SK-N-SH (cell line): ENCODE results near the gene FOXO4. TPM values are rescaled to one million over a fixed set of nuclear protein-coding genes. Genes with fewer than 3 reads are reported as not detected.

ENCODE experiments used
- CTCF ChIA-PET: fragments of 300-600, 350-600 bp; formaldehyde crosslinking; extraction: SDS; loops from one replicate; lab custom pipeline; 2021; lab: Yijun Ruan, JAX
- POLR2A ChIA-PET: fragments of 350-600 bp; sonication (Branson Sonifier 250); formaldehyde crosslinking; extraction: SDS; loops from one replicate; lab custom pipeline; 2020; ENCODE audit warnings: antibody characterized with exemption, inconsistent platforms; lab: Yijun Ruan, JAX
- DNase-seq: peaks from one replicate; pipeline ENCODE4 v3.0.0; 2012
- H2AFZ ChIP-seq: fragments of 200-600 bp; sonication (generic); 2 replicates; pipeline ENCODE4 v1.8.1; 2016; ENCODE audit warnings: antibody characterized with exemption, mild to moderate bottlenecking, low read depth
- H3F3A ChIP-seq: fragments of 200-600 bp; sonication (generic); replicated peaks from 2 replicates; pipeline ENCODE3; 2016; ENCODE audit warnings: antibody characterized with exemption, mild to moderate bottlenecking; ENCODE audit not compliant: insufficient read depth
- H3K27ac ChIP-seq, 2 experiments: fragments of 200-500 bp in 1 of 2; fragments of 200-600 bp in 1 of 2; sonication (Bioruptor generic) in 1 of 2; sonication (generic), shearing (Covaris generic) in 1 of 2; 2 replicates each; pipeline versions ENCODE4 v1.5.1 to v1.6.1; 2014 to 2016; ENCODE audit warnings: low read depth in 2 of 2, inconsistent platforms in 1 of 2, low read length in 1 of 2, mild to moderate bottlenecking in 1 of 2, mixed read lengths in 1 of 2
- H3K27me3 ChIP-seq: fragments of 200-600 bp; sonication (generic), shearing (Covaris generic); 2 replicates; pipeline ENCODE4 v1.6.1; 2016; ENCODE audit warnings: mixed run types; ENCODE audit not compliant: insufficient read depth
- H3K36me3 ChIP-seq, 2 experiments: fragments of 200-500 bp in 1 of 2; fragments of 200-600 bp in 1 of 2; sonication (Bioruptor generic) in 1 of 2; sonication (generic) in 1 of 2; replicated peaks in 1 of 2; 2 replicates each; pipeline versions ENCODE3 to v1.5.1; 2014 to 2016; ENCODE audit warnings: low read length in 1 of 2, mild to moderate bottlenecking in 1 of 2; ENCODE audit not compliant: insufficient read depth in 2 of 2, control insufficient read depth in 1 of 2
- H3K4me1 ChIP-seq, 2 experiments: fragments of 200-500 bp in 1 of 2; fragments of 200-600 bp in 1 of 2; sonication (Bioruptor generic) in 1 of 2; sonication (generic), shearing (Covaris generic) in 1 of 2; 2 replicates each; pipeline versions ENCODE4 v1.5.1 to v1.6.1; 2014 to 2016; ENCODE audit warnings: low read depth in 1 of 2, low read length in 1 of 2, mixed run types in 1 of 2; ENCODE audit not compliant: insufficient read depth in 2 of 2, control insufficient read depth in 1 of 2
- H3K4me2 ChIP-seq: fragments of 200-600 bp; sonication (generic), shearing (Covaris generic); 2 replicates; pipeline ENCODE4 v1.6.1; 2017; ENCODE audit warnings: mixed run types
- H3K4me3 ChIP-seq, 2 experiments: fragments of 200-500 bp in 1 of 2; fragments of 200-600 bp in 1 of 2; sonication (Bioruptor generic) in 1 of 2; sonication (generic), shearing (Covaris generic) in 1 of 2; 2 replicates each; pipeline versions ENCODE4 v1.5.1 to v1.8.1; 2014 to 2016; ENCODE audit warnings: low read depth in 2 of 2, inconsistent platforms in 1 of 2, low read length in 1 of 2, mild to moderate bottlenecking in 1 of 2, mixed read lengths in 1 of 2, moderate library complexity in 1 of 2
- H3K79me2 ChIP-seq: fragments of 200-600 bp; sonication (generic); 2 replicates; pipeline ENCODE4 v1.8.1; 2017; ENCODE audit warnings: mild to moderate bottlenecking; ENCODE audit not compliant: insufficient read depth
- H3K9ac ChIP-seq: fragments of 200-600 bp; sonication (generic); 2 replicates; pipeline ENCODE4 v1.6.1; 2017; ENCODE audit warnings: mixed run types
- H3K9me2 ChIP-seq: fragments of 200-600 bp; sonication (generic); 2 replicates; pipeline ENCODE4 v1.6.1; 2017; ENCODE audit warnings: mixed run types
- H3K9me3 ChIP-seq: fragments of 200-600 bp; sonication (generic); 2 replicates; pipeline ENCODE4 v1.6.1; 2017; ENCODE audit warnings: mixed run types, mild to moderate bottlenecking, moderate library complexity
- H4K20me1 ChIP-seq: fragments of 200-600 bp; sonication (generic); 2 replicates; pipeline ENCODE4 v1.6.1; 2017; ENCODE audit warnings: mild to moderate bottlenecking, mixed run types; ENCODE audit not compliant: insufficient read depth
- CHD2 ChIP-seq: fragments of 150-350 bp; IDR thresholded peaks from 2 replicates; pipeline ENCODE4 v1.6.1; 2018; ENCODE audit warnings: low read length; ENCODE audit not compliant: partially characterized antibody
- ELF1 ChIP-seq: IDR thresholded peaks from 2 replicates; pipeline ENCODE4 v1.4.0; 2012
- FOXM1 ChIP-seq: IDR thresholded peaks from 2 replicates; pipeline ENCODE4 v1.4.0; 2012; ENCODE audit warnings: low read depth, mild to moderate bottlenecking
- GATA2 ChIP-seq: sonication (generic); formaldehyde crosslinking; IDR thresholded peaks from 2 replicates; pipeline ENCODE4 v1.5.0; 2020; ENCODE audit warnings: mild to moderate bottlenecking, missing genetic modification reagents
- JUND ChIP-seq: IDR thresholded peaks from 2 replicates; pipeline ENCODE4 v1.4.0; 2012
- MEF2A ChIP-seq: IDR thresholded peaks from 2 replicates; pipeline ENCODE4 v1.4.0; 2012; ENCODE audit warnings: low read depth, borderline replicate concordance
- MXI1 ChIP-seq: IDR thresholded peaks from 2 replicates; pipeline ENCODE4 v1.6.1; 2012; ENCODE audit warnings: mild to moderate bottlenecking, low read depth, low read length, improper control_type of control experiment
- NRF1 ChIP-seq: IDR thresholded peaks from 2 replicates; pipeline ENCODE4 v1.6.1; 2012; ENCODE audit warnings: low read depth, mild to moderate bottlenecking, low read length
- POLR2AphosphoS5 ChIP-seq: IDR thresholded peaks from 2 replicates; pipeline ENCODE4 v1.6.1; 2012; ENCODE audit warnings: low read depth, low read length
- RAD21 ChIP-seq: IDR thresholded peaks from 2 replicates; pipeline ENCODE4 v1.6.1; 2012; ENCODE audit warnings: mild to moderate bottlenecking, low read length
- RFX5 ChIP-seq: IDR thresholded peaks from 2 replicates; pipeline ENCODE4 v1.6.1; 2012; ENCODE audit warnings: mild to moderate bottlenecking, improper control_type of control experiment, low read length
- SIN3A ChIP-seq: IDR thresholded peaks from 2 replicates; pipeline ENCODE4 v1.6.1; 2012; ENCODE audit warnings: low read depth, mild to moderate bottlenecking, low read length, moderate library complexity, borderline replicate concordance
- SMC3 ChIP-seq: IDR thresholded peaks from 2 replicates; pipeline ENCODE4 v1.6.1; 2012; ENCODE audit warnings: low read depth, low read length, improper control_type of control experiment
- TEAD4 ChIP-seq: IDR thresholded peaks from 2 replicates; pipeline ENCODE4 v1.4.0; 2012; ENCODE audit warnings: mild to moderate bottlenecking, borderline replicate concordance; ENCODE audit not compliant: insufficient read depth
- WGBS: methylation state at CpG from one replicate; pipeline ENCODE4 v1.1.6; 2017; ENCODE audit warnings: low lambda C conversion rate; 5-methylcytosine and 5-hydroxymethylcytosine counted together
- polyA plus RNA-seq, 3 experiments: library from polyadenylated mRNA; depleted of rRNA; stranded (reverse); fragments of >200 nt; gene quantifications; 2 replicates each; pipeline ENCODE4 v1.2.3, GENCODE V29; 2012
- TF ChIP-seq, protein P1 (sequence below): IDR thresholded peaks from 2 replicates; pipeline ENCODE4 v1.4.0; 2012; ENCODE audit warnings: low read depth, borderline replicate concordance
- TF ChIP-seq, protein P2 (sequence below): IDR thresholded peaks from 2 replicates; pipeline ENCODE4; 2012
- TF ChIP-seq, protein P3 (sequence below): IDR thresholded peaks from 2 replicates; pipeline ENCODE4 v1.4.0; 2012; ENCODE audit warnings: low read depth, borderline replicate concordance
- TF ChIP-seq, protein P4 (sequence below): fragments of 150-350 bp; IDR thresholded peaks from 2 replicates; pipeline ENCODE4 v1.6.1; 2016; ENCODE audit warnings: mild to moderate bottlenecking, low read depth, low read length
- TF ChIP-seq, protein P5 (sequence below): IDR thresholded peaks from 2 replicates; pipeline ENCODE4 v1.4.0; 2012; ENCODE audit warnings: low read depth

Gene FOXO4
- polyA plus RNA-seq, 1 of the 3 experiments (the other 2 are of a cell fraction): 1.9 TPM

DNA sequence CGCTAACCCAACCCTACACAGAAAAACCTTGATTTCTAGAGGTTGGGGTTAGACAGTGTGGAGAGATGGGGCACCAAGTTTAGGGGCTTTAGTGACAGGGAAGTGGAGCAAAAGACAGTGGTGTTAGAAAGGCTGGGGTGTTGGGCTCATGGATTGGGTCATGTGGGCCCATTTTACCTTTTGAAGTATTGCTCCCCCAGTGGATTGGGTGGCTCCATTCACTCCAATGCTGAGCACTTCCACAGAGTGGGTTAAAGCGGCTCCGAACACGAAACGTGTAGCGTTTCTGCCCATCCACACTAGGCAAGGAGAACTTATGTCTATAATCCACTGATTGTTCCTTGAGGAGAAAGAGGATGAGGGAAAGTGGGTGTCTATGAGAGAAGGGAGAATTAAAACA is 13.4 kb downstream of the FOXO4 start:
- no peaks in the 10 kb centered on the region for H3K9me3 ChIP-seq
- no peak overlapping the region for H3K4me3 ChIP-seq
- WGBS: 55% methylated on average over 6 of the region's 6 CpGs
- no peak overlapping the region for H3K27ac ChIP-seq
- H3K9ac ChIP-seq: no peak overlapping the region
- no peak overlapping the region for H3K4me2 ChIP-seq
- H3K36me3 ChIP-seq: no peaks in the 10 kb centered on the region
- CTCF ChIA-PET: no interaction called here
- POLR2A ChIA-PET: no interaction called here
- no peak overlapping the region for H2AFZ ChIP-seq
- no peaks in the 10 kb centered on the region for H4K20me1 ChIP-seq
- no peak for TF ChIP-seq SIN3A
- no peak for TF ChIP-seq SMC3
- no peak for TF ChIP-seq FOXM1
- TF ChIP-seq MEF2A: no peak
- TF ChIP-seq, protein P1, sequence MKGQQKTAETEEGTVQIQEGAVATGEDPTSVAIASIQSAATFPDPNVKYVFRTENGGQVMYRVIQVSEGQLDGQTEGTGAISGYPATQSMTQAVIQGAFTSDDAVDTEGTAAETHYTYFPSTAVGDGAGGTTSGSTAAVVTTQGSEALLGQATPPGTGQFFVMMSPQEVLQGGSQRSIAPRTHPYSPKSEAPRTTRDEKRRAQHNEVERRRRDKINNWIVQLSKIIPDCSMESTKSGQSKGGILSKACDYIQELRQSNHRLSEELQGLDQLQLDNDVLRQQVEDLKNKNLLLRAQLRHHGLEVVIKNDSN: no peak
- TF ChIP-seq, protein P2, sequence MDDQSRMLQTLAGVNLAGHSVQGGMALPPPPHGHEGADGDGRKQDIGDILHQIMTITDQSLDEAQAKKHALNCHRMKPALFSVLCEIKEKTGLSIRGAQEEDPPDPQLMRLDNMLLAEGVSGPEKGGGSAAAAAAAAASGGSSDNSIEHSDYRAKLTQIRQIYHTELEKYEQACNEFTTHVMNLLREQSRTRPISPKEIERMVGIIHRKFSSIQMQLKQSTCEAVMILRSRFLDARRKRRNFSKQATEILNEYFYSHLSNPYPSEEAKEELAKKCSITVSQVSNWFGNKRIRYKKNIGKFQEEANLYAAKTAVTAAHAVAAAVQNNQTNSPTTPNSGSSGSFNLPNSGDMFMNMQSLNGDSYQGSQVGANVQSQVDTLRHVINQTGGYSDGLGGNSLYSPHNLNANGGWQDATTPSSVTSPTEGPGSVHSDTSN: no peak
- no peak for TF ChIP-seq ELF1
- TF ChIP-seq, protein P3, sequence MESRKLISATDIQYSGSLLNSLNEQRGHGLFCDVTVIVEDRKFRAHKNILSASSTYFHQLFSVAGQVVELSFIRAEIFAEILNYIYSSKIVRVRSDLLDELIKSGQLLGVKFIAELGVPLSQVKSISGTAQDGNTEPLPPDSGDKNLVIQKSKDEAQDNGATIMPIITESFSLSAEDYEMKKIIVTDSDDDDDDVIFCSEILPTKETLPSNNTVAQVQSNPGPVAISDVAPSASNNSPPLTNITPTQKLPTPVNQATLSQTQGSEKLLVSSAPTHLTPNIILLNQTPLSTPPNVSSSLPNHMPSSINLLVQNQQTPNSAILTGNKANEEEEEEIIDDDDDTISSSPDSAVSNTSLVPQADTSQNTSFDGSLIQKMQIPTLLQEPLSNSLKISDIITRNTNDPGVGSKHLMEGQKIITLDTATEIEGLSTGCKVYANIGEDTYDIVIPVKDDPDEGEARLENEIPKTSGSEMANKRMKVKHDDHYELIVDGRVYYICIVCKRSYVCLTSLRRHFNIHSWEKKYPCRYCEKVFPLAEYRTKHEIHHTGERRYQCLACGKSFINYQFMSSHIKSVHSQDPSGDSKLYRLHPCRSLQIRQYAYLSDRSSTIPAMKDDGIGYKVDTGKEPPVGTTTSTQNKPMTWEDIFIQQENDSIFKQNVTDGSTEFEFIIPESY: no peak
- no peak for TF ChIP-seq NRF1
- TF ChIP-seq, protein P4, sequence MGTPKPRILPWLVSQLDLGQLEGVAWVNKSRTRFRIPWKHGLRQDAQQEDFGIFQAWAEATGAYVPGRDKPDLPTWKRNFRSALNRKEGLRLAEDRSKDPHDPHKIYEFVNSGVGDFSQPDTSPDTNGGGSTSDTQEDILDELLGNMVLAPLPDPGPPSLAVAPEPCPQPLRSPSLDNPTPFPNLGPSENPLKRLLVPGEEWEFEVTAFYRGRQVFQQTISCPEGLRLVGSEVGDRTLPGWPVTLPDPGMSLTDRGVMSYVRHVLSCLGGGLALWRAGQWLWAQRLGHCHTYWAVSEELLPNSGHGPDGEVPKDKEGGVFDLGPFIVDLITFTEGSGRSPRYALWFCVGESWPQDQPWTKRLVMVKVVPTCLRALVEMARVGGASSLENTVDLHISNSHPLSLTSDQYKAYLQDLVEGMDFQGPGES: no peak
- TF ChIP-seq, all 33 proteins: peak for 0
- H3K79me2 ChIP-seq: no peaks in the 10 kb centered on the region
- H3K27me3 ChIP-seq: no peaks in the 10 kb centered on the region; the same call in 1 of the 2 replicates
- peaks cover 0 to 9% of the 10 kb centered on the region in 2 experiments; a peak in 1 of 4 replicates for H3K4me1 ChIP-seq
- H3K9me2 ChIP-seq: no peaks in the 10 kb centered on the region
- no peaks in the 10 kb centered on the region for H3F3A ChIP-seq
- no peak for DNase-seq

DNA sequence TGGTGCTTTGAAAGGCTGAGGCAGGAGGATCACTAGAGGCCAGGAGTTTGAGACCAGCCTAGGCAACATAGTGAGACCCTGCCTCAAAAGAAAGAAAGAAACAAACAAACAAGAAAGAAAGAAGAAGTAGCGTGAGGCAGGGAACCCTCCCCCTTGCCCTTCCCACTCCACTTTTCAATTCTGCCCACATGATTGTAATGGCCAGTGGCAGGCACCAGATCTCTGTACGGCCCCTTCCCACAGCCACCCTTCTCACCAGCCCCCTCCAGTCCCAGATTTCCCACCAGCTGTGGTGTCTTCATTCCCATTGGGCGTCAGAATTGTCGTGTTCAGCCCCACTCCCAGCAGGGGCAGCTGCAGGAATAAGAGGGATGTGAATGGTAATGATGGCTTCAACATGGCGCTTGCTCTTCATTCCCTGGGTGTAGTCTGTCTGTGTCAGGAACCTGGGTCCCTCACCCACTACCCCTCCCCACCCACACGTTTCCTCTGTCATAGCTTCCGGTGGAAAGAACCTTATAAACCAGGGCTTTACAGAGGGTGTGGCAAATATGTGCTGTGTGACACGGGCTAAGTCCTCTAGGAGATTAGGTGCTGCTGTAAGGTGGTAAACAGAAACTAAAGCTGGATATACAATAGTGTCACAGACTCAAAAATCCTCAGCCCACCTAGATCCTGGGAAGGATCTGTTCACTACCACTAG is 15.6 kb downstream of the FOXO4 start, which contains the start of gene IL2RG:
TSS of gene IL2RG (minus strand) at position 437 of the 703 bp plus-strand sequence. CDS start at position 399, 38 bp downstream.
- POLR2A ChIA-PET: interaction anchor here (1.4 kb wide), 1 partner anchor 8 kb away, joined by 5 read pairs; no protein-coding TSS in a partner anchor
- H3F3A ChIP-seq: no peaks in the 10 kb centered on the region
- CTCF ChIA-PET: interaction anchor here (1.1 to 1.2 kb wide), 3 partner anchors 9 to 18 kb away, joined by 4 to 5 read pairs (median 4); no protein-coding TSS in a partner anchor
- WGBS: 51% methylated on average over 8 of the region's 8 CpGs
- H3K27me3 ChIP-seq: no peaks in the 10 kb centered on the region; the same call in 1 of the 2 replicates
- H4K20me1 ChIP-seq: no peaks in the 10 kb centered on the region
- H3K9me2 ChIP-seq: no peaks in the 10 kb centered on the region
- no peak within 1 kb of the TSS for H3K9ac ChIP-seq
- no peak for TF ChIP-seq RAD21
- TF ChIP-seq, protein P5, sequence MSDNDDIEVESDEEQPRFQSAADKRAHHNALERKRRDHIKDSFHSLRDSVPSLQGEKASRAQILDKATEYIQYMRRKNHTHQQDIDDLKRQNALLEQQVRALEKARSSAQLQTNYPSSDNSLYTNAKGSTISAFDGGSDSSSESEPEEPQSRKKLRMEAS: no peak
- TF ChIP-seq, protein P2: no peak
- TF ChIP-seq JUND: no peak
- TF ChIP-seq CHD2: no peak
- TF ChIP-seq GATA2 (CRISPR knock-in tag): no peak
- no peak for TF ChIP-seq MXI1
- TF ChIP-seq, protein P1: no peak
- no peak for TF ChIP-seq FOXM1
- no peak for TF ChIP-seq TEAD4
- no peak for TF ChIP-seq MEF2A
- no peak for TF ChIP-seq RFX5
- TF ChIP-seq POLR2AphosphoS5: no peak
- TF ChIP-seq NRF1: no peak
- no peak for TF ChIP-seq SMC3
- H3K36me3 ChIP-seq: no peaks in the 10 kb centered on the region
- H3K9me3 ChIP-seq: no peaks in the 10 kb centered on the region
- H3K27ac ChIP-seq: no peak within 1 kb of the TSS
- no peaks in the 10 kb centered on the region for H3K79me2 ChIP-seq
- peaks cover 0 to 4% of the 10 kb centered on the region in 2 experiments; a peak in 1 of 4 replicates for H3K4me1 ChIP-seq
- H3K4me2 ChIP-seq: no peak within 1 kb of the TSS
- no peak for DNase-seq
- H2AFZ ChIP-seq: 0 out of 2 replicates have a peak within 1 kb of the TSS, but pooled peaks have one; percentile 35
- H3K4me3 ChIP-seq: no peak within 1 kb of the TSS
